Smooth muscle cell (in vitro differentiated cells): Measurements from ENCODE around the gene EEF1A2. TPM values are rescaled to one million over a fixed set of nuclear protein-coding genes. Genes with fewer than 3 reads are reported as not detected.

Experiments used
- DNase-seq: peaks from one replicate; lab custom pipeline; 2025; ENCODE audit not compliant: unreplicated experiment; lab: John Stamatoyannopoulos, UW
- H2AFZ ChIP-seq: fragments of 200-600 bp; sonication (generic); 2 replicates; pipeline ENCODE4 v1.6.0; 2016; ENCODE audit warnings: antibody characterized with exemption, low read depth, mild to moderate bottlenecking
- H3F3A ChIP-seq: fragments of 200-600 bp; sonication (generic); 2 replicates; pipeline ENCODE4 v1.6.0; 2017; ENCODE audit warnings: antibody characterized with exemption, low read depth
- H3K27ac ChIP-seq: fragments of 200-600 bp; sonication (generic); 2 replicates; pipeline ENCODE4 v1.5.1; 2016; ENCODE audit warnings: low read depth, mild to moderate bottlenecking
- H3K27me3 ChIP-seq: fragments of 200-600 bp; sonication (generic); 2 replicates; pipeline ENCODE4 v1.6.1; 2016; ENCODE audit warnings: low read depth, mild to moderate bottlenecking
- H3K36me3 ChIP-seq: fragments of 200-600 bp; sonication (generic); 2 replicates; pipeline ENCODE4 v1.5.1; 2016; ENCODE audit warnings: low read depth
- H3K4me1 ChIP-seq: fragments of 200-600 bp; sonication (generic); 2 replicates; pipeline ENCODE4 v1.5.1; 2016; ENCODE audit warnings: low read depth
- H3K4me2 ChIP-seq: fragments of 200-600 bp; sonication (generic); 2 replicates; pipeline ENCODE4 v1.6.0; 2016; ENCODE audit warnings: mild to moderate bottlenecking
- H3K4me3 ChIP-seq: fragments of 200-600 bp; sonication (generic); 2 replicates; pipeline ENCODE4 v1.5.1; 2016; ENCODE audit warnings: mild to moderate bottlenecking
- H3K79me2 ChIP-seq: fragments of 200-600 bp; sonication (generic); 2 replicates; pipeline ENCODE4 v1.6.0; 2016; ENCODE audit warnings: low read depth, mild to moderate bottlenecking
- H3K9ac ChIP-seq: fragments of 200-600 bp; sonication (generic); 2 replicates; pipeline ENCODE4 v1.6.0; 2016; ENCODE audit warnings: low read depth
- H3K9me3 ChIP-seq: fragments of 200-600 bp; sonication (generic); replicated peaks from 2 replicates; pipeline ENCODE4 v1.5.1; 2016; ENCODE audit warnings: low read depth
- H4K20me1 ChIP-seq: fragments of 200-600 bp; sonication (generic); 2 replicates; pipeline ENCODE4 v1.6.0; 2016; ENCODE audit warnings: low read depth
- CTCF ChIP-seq: fragments of 200-600 bp; sonication (generic); IDR thresholded peaks from 2 replicates; pipeline ENCODE4 v1.5.1; 2017; ENCODE audit warnings: borderline replicate concordance, mild to moderate bottlenecking, antibody characterized with exemption; ENCODE audit not compliant: insufficient read depth, poor library complexity, severe bottlenecking
- WGBS: methylation state at CpG from one replicate; pipeline ENCODE4 v1.1.7; 2016; ENCODE audit warnings: low lambda C conversion rate; 5-methylcytosine and 5-hydroxymethylcytosine counted together
- polyA plus RNA-seq: library from polyadenylated mRNA; unstranded; fragments of >200 nt; fragmentation: Nextera tagmentation; extraction: Ambion mirVana; gene quantifications from 2 replicates; pipeline ENCODE4 v1.2.1, GENCODE V29; 2016
- total RNA-seq: library from RNA; depleted of rRNA; stranded (reverse); fragments of >200 nt; gene quantifications from 2 replicates; pipeline ENCODE4 v1.2.3, GENCODE V29; 2014

The EEF1A2 gene
- total and polyA plus RNA-seq, 2 experiments from 2014 or later: 2.1 to 5.1 TPM

- H3K79me2 ChIP-seq: no peaks in the 10 kb centered on the region
- WGBS: 96% methylated on average over 33 of the region's 33 CpGs
- H3F3A ChIP-seq: no peaks in the 10 kb centered on the region
- no peak overlapping the region for H3K4me3 ChIP-seq
- H3K9ac ChIP-seq: no peak overlapping the region
- DNase-seq: no peak
- no peak for TF ChIP-seq CTCF
- no peaks in the 10 kb centered on the region for H3K4me1 ChIP-seq
- no peaks in the 10 kb centered on the region for H3K9me3 ChIP-seq
- H2AFZ ChIP-seq: no peak overlapping the region
- no peaks in the 10 kb centered on the region for H3K36me3 ChIP-seq
- H3K27ac ChIP-seq: no peak overlapping the region
- H4K20me1 ChIP-seq: no peaks in the 10 kb centered on the region
- H3K4me2 ChIP-seq: no peak overlapping the region
- no peaks in the 10 kb centered on the region for H3K27me3 ChIP-seq
Observed at GRCh38 chr20:63508072-63508768, 9.3 kb upstream of the EEF1A2 start.

- Histone ChIP-seq H3K27me3 (no peaks in the 10 kb centered on the region), H3K9me3 (no peaks in the 10 kb centered on the region), H3K4me1 (no peaks in the 10 kb centered on the region), H3K4me2 (no peak overlapping the region), H3K4me3 (no peak overlapping the region), H3F3A (no peaks in the 10 kb centered on the region), H3K36me3 (no peaks in the 10 kb centered on the region), H3K9ac (no peak overlapping the region), H4K20me1 (no peaks in the 10 kb centered on the region), H3K79me2 (no peaks in the 10 kb centered on the region), H2AFZ (no peak overlapping the region), H3K27ac (no peak overlapping the region)
- 93% methylated on average over 30 of the region's 30 CpGs for WGBS
- no peak for DNase-seq
- no peak for TF ChIP-seq CTCF
Observed at GRCh38 chr20:63507083-63507743, 8.3 kb upstream of the EEF1A2 start.

- Histone ChIP-seq H3K27ac (no peak overlapping the region), H2AFZ (no peak overlapping the region), H3K36me3 (no peaks in the 10 kb centered on the region), H3K79me2 (no peaks in the 10 kb centered on the region), H3K4me1 (no peaks in the 10 kb centered on the region), H3K27me3 (no peaks in the 10 kb centered on the region), H4K20me1 (no peaks in the 10 kb centered on the region), H3K9me3 (no peaks in the 10 kb centered on the region), H3K9ac (no peak overlapping the region), H3K4me3 (no peak overlapping the region), H3K4me2 (no peak overlapping the region), H3F3A (no peaks in the 10 kb centered on the region)
- 94% methylated on average over 12 of the region's 12 CpGs for WGBS
- DNase-seq: no peak
- TF ChIP-seq CTCF: no peak
Observed at GRCh38 chr20:63505723-63506122, 6.8 kb upstream of the EEF1A2 start.
